A549 (cell line): ENCODE results near the gene DCTN3. TPM values are rescaled to one million over a fixed set of nuclear protein-coding genes. Genes with fewer than 3 reads are reported as not detected.

Experiments used
- ATAC-seq, 2 experiments: fragments of 200-7000 bp in 1 of 2; fragments of >200 bp in 1 of 2; cut with Nextera tagmentation in 1 of 2; cut with Tn5 transposase in 1 of 2; 3 replicates each; pipeline versions ENCODE4 v1.8.0 to v1.9.1; 2018 to 2020; ENCODE audit warnings: mild to moderate bottlenecking in 1 of 2, moderate library complexity in 1 of 2
- CTCF ChIA-PET: fragments of 300-600 bp; sonication (Branson Sonifier 250); formaldehyde crosslinking; extraction: SDS; loops from one replicate; lab custom pipeline; 2021; ENCODE audit warnings: antibody characterized with exemption, inconsistent platforms; lab: Yijun Ruan, JAX
- POLR2A ChIA-PET: fragments of 350-600 bp; formaldehyde crosslinking; extraction: SDS; loops from one replicate; lab custom pipeline; 2021; ENCODE audit warnings: antibody characterized with exemption, inconsistent platforms; lab: Yijun Ruan, JAX
- DNase-seq, 2 experiments: peaks; one replicate each; pipeline versions ENCODE4 v3.0.0 to v3.0.0-alpha.2; 2011 to 2016; ENCODE audit warnings: low read depth in 1 of 2, low spot score in 1 of 2
- FAIRE-seq: peaks from 2 replicates; lab custom pipeline; 2011; peaks lifted over from hg19 to GRCh38; lab: Jason Lieb, UNC
- H3K27ac ChIP-seq, 2 experiments: fragments of >200 bp; sonication (Bioruptor Twin); formaldehyde crosslinking; 3 replicates each; pipeline ENCODE4 v1.5.1; 2016 to 2017
- H3K4me1 ChIP-seq: fragments of >200 bp; sonication (Bioruptor Twin); formaldehyde crosslinking; 3 replicates; pipeline ENCODE4 v1.6.1; 2016
- H3K4me2 ChIP-seq: fragments of >200 bp; sonication (Bioruptor Twin); formaldehyde crosslinking; 3 replicates; pipeline ENCODE4 v1.6.1; 2016
- H3K4me3 ChIP-seq: fragments of >200 bp; sonication (Bioruptor Twin); formaldehyde crosslinking; 3 replicates; pipeline ENCODE4 v1.5.1; 2016
- H3K9me3 ChIP-seq: fragments of >200 bp; sonication (Bioruptor Twin); formaldehyde crosslinking; 3 replicates; pipeline ENCODE4 v1.6.1; 2016
- ATOH8 ChIP-seq: fragments of 250-450 bp; sonication (Bioruptor Pico); IDR thresholded peaks from 2 replicates; pipeline ENCODE4 v1.5.0; 2020; ENCODE audit warnings: low read depth, mild to moderate bottlenecking, moderate library complexity
- CBX2 ChIP-seq: fragments of 200-600 bp; sonication (generic); IDR thresholded peaks from 2 replicates; pipeline ENCODE4 v1.6.1; 2016; ENCODE audit warnings: low read depth, mild to moderate bottlenecking, borderline replicate concordance
- CBX8 ChIP-seq: fragments of 200-600 bp; sonication (generic); IDR thresholded peaks from 2 replicates; pipeline ENCODE4 v1.6.1; 2016
- CHD4 ChIP-seq: fragments of 200-600 bp; sonication (generic); IDR thresholded peaks from 2 replicates; pipeline ENCODE4 v1.6.1; 2016; ENCODE audit warnings: antibody characterized with exemption, mild to moderate bottlenecking, borderline replicate concordance
- EHF ChIP-seq: fragments of 250-450 bp; sonication (Bioruptor Pico); IDR thresholded peaks from 2 replicates; pipeline ENCODE4 v1.5.0; 2020; ENCODE audit warnings: mild to moderate bottlenecking
- ESRRA ChIP-seq: fragments of 150-350 bp; IDR thresholded peaks from 2 replicates; pipeline ENCODE4 v1.6.1; 2014; ENCODE audit warnings: mild to moderate bottlenecking, low read length, borderline replicate concordance
- HMGXB4 ChIP-seq: fragments of 250-450 bp; sonication (Bioruptor Pico); IDR thresholded peaks from 2 replicates; pipeline ENCODE4 v1.5.0; 2021; ENCODE audit warnings: mild to moderate bottlenecking, moderate library complexity, borderline replicate concordance
- HOXB13 ChIP-seq: fragments of 250-450 bp; sonication (Bioruptor Pico); IDR thresholded peaks from 2 replicates; pipeline ENCODE4 v1.5.0; 2020; ENCODE audit warnings: low read depth, mild to moderate bottlenecking, moderate library complexity
- MAZ ChIP-seq: fragments of 150-350 bp; IDR thresholded peaks from 2 replicates; pipeline ENCODE4 v1.6.1; 2014; ENCODE audit warnings: antibody characterized with exemption, low read depth, low read length, borderline replicate concordance
- NPAS2 ChIP-seq: fragments of 250-450 bp; sonication (Bioruptor Pico); IDR thresholded peaks from 2 replicates; pipeline ENCODE4 v1.8.0; 2022; ENCODE audit warnings: mild to moderate bottlenecking, moderate library complexity, borderline replicate concordance
- PHF8 ChIP-seq: fragments of 200-600 bp; sonication (generic); IDR thresholded peaks from 2 replicates; pipeline ENCODE4 v1.6.1; 2016; ENCODE audit warnings: low read depth, mild to moderate bottlenecking, antibody characterized with exemption, moderate library complexity, borderline replicate concordance
- RAD21 ChIP-seq, 2 experiments: fragments of >200 bp in 1 of 2; sonication (Bioruptor Twin) in 1 of 2; formaldehyde crosslinking in 1 of 2; IDR thresholded peaks in 1 of 2; conservative IDR thresholded peaks in 1 of 2; 2 replicates in 1 of 2; 3 replicates in 1 of 2; pipeline ENCODE4 v1.6.1; 2012 to 2018; ENCODE audit warnings: inconsistent platforms in 1 of 2
- SMC3 ChIP-seq: fragments of >200 bp; sonication (Bioruptor Twin); formaldehyde crosslinking; IDR thresholded peaks from 3 replicates; pipeline ENCODE4 v1.6.1; 2018; ENCODE audit warnings: inconsistent platforms
- SREBF2 ChIP-seq: fragments of 450-650 bp; IDR thresholded peaks from 2 replicates; pipeline ENCODE4 v1.6.1; 2014; ENCODE audit warnings: mild to moderate bottlenecking, moderate library complexity
- TP53 ChIP-seq: fragments of 250-450 bp; sonication (Bioruptor Pico); IDR thresholded peaks from 2 replicates; pipeline ENCODE4 v1.5.0; 2021; ENCODE audit warnings: mild to moderate bottlenecking, moderate library complexity
- ZFP36 ChIP-seq: fragments of 450-650 bp; IDR thresholded peaks from 2 replicates; pipeline ENCODE4 v1.6.1; 2014; ENCODE audit warnings: borderline replicate concordance; ENCODE audit not compliant: partially characterized antibody
- WGBS: methylation state at CpG from one replicate; pipeline ENCODE4 v1.1.6; 2017; ENCODE audit errors: missing lambda C conversion rate; 5-methylcytosine and 5-hydroxymethylcytosine counted together
- polyA plus RNA-seq, 4 experiments: library from polyadenylated mRNA; depleted of rRNA in 3 of 4; stranded (reverse); fragments of >200 nt; fragmentation: RNase III in 1 of 4; extraction: RNeasy Plus Mini Kit Qiagen cat#74134 plus additional on column Dnase treatment in 1 of 4; gene quantifications; 2 replicates in 3 of 4; 3 replicates in 1 of 4; pipeline ENCODE4 v1.2.3, GENCODE V29; 2011 to 2017
- TF ChIP-seq, protein P1 (sequence below): IDR thresholded peaks from 2 replicates; pipeline ENCODE4 v1.6.1; 2012
- TF ChIP-seq, protein P2 (sequence below): fragments of 200-600 bp; sonication (generic); IDR thresholded peaks from 2 replicates; pipeline ENCODE4 v1.6.1; 2016; ENCODE audit warnings: antibody characterized with exemption, mild to moderate bottlenecking, moderate library complexity
- TF ChIP-seq, protein P3 (sequence below): fragments of >200 bp; sonication (Bioruptor Twin); formaldehyde crosslinking; IDR thresholded peaks from 3 replicates; pipeline ENCODE4 v1.5.1; 2016

The DCTN3 gene
- polyA plus RNA-seq, 2 of the 4 experiments (the other 2 are of a cell fraction), result 74.3 to 92.9 TPM

DNA sequence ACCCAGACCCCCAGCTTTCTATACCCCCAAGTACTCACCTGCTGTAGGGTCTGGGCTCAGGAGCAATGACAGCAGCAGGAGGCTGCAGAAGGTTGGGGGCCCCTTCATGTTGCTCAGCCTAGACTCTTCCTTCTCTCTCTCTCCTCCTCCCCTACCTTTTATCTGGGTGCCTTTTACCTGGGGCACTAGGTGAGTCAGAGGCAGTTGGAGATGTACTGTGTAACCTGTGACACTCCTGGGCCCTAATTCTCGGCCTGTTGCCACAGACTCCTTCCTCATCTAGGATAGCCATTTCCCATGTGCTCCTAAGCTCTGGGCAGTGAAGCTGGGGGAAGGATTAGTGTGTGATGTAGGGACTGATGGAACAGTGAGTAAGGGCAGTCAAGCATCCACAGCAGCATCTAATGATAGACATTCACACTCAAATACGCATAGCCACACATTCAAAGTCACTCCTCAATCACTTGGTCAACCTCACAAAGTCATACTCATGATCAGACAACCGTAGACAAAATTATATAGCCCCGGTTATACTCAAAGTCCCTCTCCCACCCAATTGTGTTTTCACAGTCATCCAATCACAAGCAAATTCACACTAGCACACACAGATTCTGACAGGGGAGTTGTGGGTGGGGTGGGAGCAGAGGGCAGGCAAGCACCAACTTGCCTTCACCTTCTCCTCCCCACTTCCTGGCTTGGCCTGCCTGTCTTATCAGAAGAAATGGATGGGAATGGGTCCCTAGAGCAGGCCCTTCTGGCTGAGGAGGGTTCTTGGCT is 42.4 kb upstream of the DCTN3 start, which contains the start of gene CCL27:
Gene CCL27 (minus strand): TSS at position 132 of the 777 bp plus-strand sequence. CDS start 24 bp downstream, at position 108.
- POLR2A ChIA-PET, result interaction anchor here (1.1 kb wide), 1 partner anchor 11 kb away, joined by 3 read pairs; the partner anchor contains the start of gene IL11RA
- CTCF ChIA-PET, result interaction anchor here (0.7 to 12.1 kb wide), 6 partner anchors 13 to 120 kb away, joined by 3 to 288 read pairs (median 5); partner anchors contain the start of genes GALT, IL11RA and SIGMAR1
- Histone ChIP-seq H3K4me2 (no peak within 1 kb of the TSS), H3K9me3 (no peaks in the 10 kb centered on the region), H3K4me3 (no peak within 1 kb of the TSS), H3K4me1 (peaks cover 8% of the 10 kb centered on the region), H3K27ac (no peak within 1 kb of the TSS)
- FAIRE-seq, result no peak
- DNase-seq, result no peak
- no peak for ATAC-seq
- 91% methylated on average over 4 of the region's 4 CpGs for WGBS
- TF ChIP-seq ATOH8 (CRISPR knock-in tag) (no peak), SREBF2 (no peak), RAD21 (conservative IDR thresholded peaks at IDR 0.05 in 1 of 2, IDR thresholded peaks at IDR 0.05 in 1 of 2) (no peak)

DNA sequence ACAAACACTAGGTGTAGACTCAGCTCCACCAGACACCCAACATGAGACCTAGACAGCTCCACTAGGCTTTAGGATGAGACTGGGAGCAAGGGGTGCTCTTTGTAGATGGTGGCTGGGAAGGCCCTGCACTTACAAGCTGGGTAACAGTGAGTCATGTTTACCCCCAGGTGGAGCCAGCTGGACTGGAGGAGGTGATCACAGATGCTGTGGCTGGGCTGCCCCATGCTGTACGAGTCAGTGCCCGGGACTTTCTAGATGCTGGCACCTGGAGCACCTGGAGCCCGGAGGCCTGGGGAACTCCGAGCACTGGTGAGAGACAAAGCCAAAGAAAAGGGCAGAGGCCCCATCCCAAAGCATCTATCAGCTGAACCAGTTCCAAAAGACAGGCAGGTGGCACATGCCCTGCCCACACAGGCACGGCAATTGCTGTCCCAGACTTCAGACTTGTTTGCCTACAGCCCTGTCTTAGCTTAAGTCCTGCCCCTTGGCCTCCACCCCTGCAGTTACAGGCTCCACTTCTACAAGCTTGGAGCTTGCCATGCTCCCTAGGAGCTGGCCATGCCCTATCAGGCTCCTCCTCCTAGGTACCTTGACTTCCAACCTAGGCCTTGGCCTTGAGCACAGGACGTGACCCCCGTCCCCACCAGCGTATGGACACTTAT is 39.4 kb upstream of the DCTN3 start:
- DNase-seq (no peak), FAIRE-seq (no peak), ATAC-seq (no peak)
- Histone ChIP-seq H3K4me3 (no peak overlapping the region), H3K4me1 (peaks cover 5% of the 10 kb centered on the region), H3K4me2 (no peak overlapping the region), H3K9me3 (no peaks in the 10 kb centered on the region), H3K27ac (no peak overlapping the region)
- 89% methylated on average over 8 of the region's 8 CpGs for WGBS
- CTCF ChIA-PET, result interaction anchor here (1.0 to 12.1 kb wide), 4 partner anchors 15 to 407 kb away, joined by 3 to 288 read pairs (median 26); partner anchors contain the start of genes GALT, IL11RA and SIGMAR1
- POLR2A ChIA-PET, result interaction anchor here (0.9 kb wide), 1 partner anchor 13 kb away, joined by 3 read pairs; the partner anchor contains the start of gene GALT
- TF ChIP-seq, protein P1, sequence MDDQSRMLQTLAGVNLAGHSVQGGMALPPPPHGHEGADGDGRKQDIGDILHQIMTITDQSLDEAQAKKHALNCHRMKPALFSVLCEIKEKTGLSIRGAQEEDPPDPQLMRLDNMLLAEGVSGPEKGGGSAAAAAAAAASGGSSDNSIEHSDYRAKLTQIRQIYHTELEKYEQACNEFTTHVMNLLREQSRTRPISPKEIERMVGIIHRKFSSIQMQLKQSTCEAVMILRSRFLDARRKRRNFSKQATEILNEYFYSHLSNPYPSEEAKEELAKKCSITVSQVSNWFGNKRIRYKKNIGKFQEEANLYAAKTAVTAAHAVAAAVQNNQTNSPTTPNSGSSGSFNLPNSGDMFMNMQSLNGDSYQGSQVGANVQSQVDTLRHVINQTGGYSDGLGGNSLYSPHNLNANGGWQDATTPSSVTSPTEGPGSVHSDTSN, result no peak
- TF ChIP-seq EHF (CRISPR knock-in tag) (no peak), SREBF2 (no peak), MAZ (no peak), SMC3 (no peak)
- TF ChIP-seq, protein P2, sequence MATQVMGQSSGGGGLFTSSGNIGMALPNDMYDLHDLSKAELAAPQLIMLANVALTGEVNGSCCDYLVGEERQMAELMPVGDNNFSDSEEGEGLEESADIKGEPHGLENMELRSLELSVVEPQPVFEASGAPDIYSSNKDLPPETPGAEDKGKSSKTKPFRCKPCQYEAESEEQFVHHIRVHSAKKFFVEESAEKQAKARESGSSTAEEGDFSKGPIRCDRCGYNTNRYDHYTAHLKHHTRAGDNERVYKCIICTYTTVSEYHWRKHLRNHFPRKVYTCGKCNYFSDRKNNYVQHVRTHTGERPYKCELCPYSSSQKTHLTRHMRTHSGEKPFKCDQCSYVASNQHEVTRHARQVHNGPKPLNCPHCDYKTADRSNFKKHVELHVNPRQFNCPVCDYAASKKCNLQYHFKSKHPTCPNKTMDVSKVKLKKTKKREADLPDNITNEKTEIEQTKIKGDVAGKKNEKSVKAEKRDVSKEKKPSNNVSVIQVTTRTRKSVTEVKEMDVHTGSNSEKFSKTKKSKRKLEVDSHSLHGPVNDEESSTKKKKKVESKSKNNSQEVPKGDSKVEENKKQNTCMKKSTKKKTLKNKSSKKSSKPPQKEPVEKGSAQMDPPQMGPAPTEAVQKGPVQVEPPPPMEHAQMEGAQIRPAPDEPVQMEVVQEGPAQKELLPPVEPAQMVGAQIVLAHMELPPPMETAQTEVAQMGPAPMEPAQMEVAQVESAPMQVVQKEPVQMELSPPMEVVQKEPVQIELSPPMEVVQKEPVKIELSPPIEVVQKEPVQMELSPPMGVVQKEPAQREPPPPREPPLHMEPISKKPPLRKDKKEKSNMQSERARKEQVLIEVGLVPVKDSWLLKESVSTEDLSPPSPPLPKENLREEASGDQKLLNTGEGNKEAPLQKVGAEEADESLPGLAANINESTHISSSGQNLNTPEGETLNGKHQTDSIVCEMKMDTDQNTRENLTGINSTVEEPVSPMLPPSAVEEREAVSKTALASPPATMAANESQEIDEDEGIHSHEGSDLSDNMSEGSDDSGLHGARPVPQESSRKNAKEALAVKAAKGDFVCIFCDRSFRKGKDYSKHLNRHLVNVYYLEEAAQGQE, result no peak
- TF ChIP-seq, protein P3, sequence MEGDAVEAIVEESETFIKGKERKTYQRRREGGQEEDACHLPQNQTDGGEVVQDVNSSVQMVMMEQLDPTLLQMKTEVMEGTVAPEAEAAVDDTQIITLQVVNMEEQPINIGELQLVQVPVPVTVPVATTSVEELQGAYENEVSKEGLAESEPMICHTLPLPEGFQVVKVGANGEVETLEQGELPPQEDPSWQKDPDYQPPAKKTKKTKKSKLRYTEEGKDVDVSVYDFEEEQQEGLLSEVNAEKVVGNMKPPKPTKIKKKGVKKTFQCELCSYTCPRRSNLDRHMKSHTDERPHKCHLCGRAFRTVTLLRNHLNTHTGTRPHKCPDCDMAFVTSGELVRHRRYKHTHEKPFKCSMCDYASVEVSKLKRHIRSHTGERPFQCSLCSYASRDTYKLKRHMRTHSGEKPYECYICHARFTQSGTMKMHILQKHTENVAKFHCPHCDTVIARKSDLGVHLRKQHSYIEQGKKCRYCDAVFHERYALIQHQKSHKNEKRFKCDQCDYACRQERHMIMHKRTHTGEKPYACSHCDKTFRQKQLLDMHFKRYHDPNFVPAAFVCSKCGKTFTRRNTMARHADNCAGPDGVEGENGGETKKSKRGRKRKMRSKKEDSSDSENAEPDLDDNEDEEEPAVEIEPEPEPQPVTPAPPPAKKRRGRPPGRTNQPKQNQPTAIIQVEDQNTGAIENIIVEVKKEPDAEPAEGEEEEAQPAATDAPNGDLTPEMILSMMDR, result no peak

- ATAC-seq, result no peak
- ChIA-PET POLR2A (no interaction called here), CTCF (interaction anchor here (3.5 to 12.1 kb wide), 3 partner anchors 15 to 43 kb away, joined by 21 to 288 read pairs (median 48); partner anchors contain the start of genes GALT, IL11RA and SIGMAR1)
Observed at GRCh38 chr9:34658461-34658860, 38.2 kb upstream of the DCTN3 start.

More at GRCh38 chr9:34658461-34658860, 38.2 kb upstream of the DCTN3 start:
- WGBS, result 92% methylated on average over 9 of the region's 14 CpGs
- no peak for DNase-seq
- TF ChIP-seq CBX2 (no peak), PHF8 (no peak), HMGXB4 (CRISPR knock-in tag) (no peak), ESRRA (no peak), TP53 (no peak), CHD4 (no peak), NPAS2 (CRISPR knock-in tag) (no peak), CBX8 (no peak), HOXB13 (no peak), ZFP36 (no peak)
- TF ChIP-seq, all 56 proteins: peak for 0
- Histone ChIP-seq H3K4me1 (no peaks in the 10 kb centered on the region), H3K4me3 (no peak overlapping the region), H3K4me2 (no peak overlapping the region), H3K27ac (no peak overlapping the region), H3K9me3 (no peaks in the 10 kb centered on the region)
- FAIRE-seq, result no peak
